Stimulated activated CD8-positive, alpha-beta memory T cell treated with anti-CD3 and anti-CD28 coated beads, Interleukin-7, amount 100 ng/mL, for 4 hours (primary cell): ENCODE results near the gene ITIH3.

Experiments
- DNase-seq, 2 donors: peaks; one replicate each; pipeline ENCODE4 v3.0.0-alpha.2; 2020; ENCODE audit warnings: low read depth in 2 of 2

The ITIH3 gene

DNA sequence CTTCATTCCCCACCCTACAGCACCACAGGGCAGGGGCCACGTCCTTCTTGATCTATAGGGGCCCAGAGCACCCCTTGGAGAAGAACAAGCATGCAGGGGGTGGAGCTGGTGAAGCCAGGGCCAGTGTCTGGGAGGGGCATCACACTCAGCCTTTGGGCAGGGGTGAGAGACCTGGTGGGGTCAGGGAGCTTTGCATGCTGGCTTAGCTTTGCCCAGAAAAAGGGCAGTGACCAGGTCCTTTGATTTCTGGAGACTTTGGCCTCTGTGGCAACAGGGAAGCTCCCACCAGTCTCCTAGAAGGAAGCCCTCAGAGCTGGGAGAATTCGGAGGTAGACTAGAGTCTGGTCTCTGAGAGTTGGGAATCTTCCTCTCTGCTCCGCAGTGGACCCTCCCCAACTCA is 34.9 kb downstream of the ITIH3 start:
- DNase-seq: no peak

DNA sequence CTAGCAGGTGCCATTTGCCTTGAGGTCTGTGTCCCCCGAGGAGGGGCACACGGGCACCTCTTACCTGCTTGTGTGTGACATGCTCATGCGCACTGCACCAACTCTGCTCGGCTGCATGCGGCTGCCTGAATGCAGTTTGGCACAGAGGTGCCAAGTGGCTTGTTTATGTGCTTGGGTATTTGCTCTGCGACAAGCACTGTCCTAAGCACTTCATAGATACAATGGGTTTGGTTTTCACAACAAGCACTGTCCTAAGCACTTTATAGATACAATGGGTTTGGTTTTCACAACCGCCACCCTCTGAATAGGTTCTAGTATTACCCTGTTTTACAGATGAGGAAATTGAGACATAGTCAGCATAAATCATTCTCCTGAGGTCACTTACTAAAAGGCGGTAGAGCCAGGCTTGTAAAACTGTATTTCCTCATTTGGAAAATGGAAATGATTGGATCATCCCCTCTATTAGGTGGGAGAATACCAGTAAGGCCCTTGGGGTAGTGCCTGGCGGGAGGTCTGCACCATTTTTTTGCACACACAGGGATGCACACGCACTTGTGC is 35.4 kb downstream of the ITIH3 start:
- no peak for DNase-seq

DNA sequence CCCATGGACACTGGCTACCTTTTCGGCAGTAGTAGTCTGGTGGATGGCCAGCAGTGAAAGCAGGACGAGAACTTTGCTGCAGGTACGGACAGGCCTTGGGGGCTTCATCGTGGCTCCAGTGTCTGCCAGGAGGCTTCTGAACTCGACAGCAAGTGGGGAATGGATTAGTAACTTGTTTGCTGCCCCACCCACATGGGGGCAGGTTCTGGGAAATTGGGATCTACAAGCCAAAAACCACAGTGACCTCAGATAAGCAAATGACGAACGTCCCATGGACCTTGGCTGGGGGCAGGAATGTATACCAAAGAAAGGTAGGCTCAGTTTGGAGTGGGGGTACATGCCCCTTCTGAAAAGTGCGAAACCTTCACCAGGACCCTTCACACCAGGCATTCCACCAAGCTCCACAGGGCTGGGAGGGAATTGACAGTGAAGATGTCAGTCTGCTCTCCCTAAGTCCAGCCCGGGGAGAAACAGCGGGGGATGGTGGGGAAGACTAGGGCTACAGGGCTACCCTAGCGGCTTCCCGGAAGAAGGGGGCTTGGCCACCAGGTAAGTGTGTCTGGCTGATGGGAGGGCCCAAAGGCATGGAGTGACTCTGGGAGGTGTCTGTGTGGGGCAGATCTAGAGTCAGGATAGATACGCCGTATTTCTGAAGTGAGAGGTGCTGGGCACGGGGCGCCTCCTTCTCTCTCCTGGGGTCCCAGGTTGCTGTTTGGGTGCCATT is 36.1 kb downstream of the ITIH3 start, which contains the start of gene ITIH4:
Gene ITIH4 (minus strand): TSS at position 138 of the 724 bp plus-strand sequence. CDS start 30 bp downstream, at position 108.
- DNase-seq: no peak

DNA sequence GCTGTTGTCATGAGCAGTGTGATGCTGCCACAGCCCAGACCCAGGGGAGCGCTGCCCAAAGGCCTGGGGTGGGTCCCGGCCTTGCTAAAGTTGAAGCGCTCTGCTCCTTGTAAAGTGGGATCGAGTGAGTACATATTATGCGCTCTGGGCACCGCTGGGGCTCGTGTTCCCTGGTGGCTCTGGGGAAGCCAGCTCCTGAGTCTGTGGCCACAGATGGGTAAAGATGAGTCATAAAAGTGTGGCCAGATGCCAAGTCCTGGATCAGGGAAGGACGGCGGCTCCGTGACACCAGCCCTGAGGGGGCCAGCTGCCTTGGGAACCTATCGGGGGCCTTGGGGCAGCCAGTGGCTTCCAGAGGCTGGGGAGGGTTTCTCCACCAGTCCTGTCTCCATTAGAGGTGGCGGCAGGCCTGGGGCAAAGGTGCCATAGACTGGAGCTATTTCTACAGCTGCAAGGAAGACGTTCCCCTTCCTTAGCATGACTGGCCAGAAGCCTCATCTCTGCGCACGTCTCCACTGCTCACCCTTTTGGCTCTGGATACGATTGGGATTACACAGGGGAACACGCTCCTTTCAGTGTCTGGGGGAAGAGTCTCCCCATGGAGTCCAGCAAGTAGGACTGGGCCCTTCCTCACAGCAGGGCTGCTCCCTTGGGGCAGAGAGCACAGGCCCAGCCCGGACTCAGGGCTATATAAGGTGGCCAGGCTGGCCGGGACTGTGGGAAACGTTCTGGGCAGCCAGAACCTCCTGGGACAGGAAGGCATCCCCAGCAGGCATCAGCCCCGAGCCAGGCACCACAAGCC is 37.1 kb downstream of the ITIH3 start:
- DNase-seq: no peak

DNA sequence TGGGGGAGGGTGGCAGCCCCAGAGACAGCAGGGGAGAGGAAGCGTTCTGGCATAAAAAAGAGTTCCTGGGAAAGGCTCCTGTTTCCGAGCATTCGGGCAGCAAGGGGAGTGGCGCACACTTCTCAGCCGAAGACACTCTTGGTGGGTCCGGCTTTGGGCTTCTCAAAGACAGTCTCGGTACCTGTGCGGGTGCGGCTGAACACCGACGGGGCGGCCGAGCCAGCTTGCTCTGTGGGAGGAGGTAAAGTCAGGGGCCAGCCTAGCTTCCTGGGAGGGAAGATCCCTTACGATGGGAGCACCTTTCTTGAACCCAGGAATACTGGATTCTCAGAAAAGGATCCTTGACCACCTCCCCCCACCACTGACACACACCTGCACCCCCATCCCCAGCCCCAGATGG is 38.6 kb downstream of the ITIH3 start:
- no peak for DNase-seq

DNA sequence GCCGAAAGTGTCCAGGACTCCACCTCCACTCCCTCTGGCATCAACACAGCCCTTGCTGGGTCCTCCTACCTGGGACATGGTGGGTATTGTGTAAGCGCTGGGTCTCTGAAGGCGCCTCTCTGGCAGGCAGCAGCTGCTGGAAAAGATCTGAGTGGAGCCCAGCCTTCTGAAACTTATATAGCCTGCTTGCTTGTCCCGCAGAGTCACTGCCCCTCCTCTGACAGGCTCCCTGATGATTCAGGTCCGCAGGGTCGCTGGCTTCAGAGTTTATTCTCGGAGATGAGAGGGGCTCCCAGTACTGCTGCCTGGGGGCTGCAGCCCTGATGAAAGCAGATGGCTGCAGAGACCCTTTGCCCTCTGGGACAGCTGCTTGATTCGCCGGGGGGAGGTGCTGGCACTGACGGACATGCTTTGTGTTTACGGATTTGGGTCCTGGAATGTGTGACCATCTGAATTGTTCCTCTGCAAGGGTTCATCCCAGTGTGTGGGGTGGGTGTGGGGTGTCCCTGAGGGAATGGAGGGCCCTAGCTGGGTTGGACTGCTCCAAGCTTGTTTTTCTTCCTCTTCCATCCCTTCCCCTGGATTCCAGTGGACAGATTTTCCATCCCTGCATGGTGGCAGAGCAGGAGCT is 40.4 kb downstream of the ITIH3 start, which contains the start of gene MUSTN1:
Gene MUSTN1 (minus strand): TSS at position 149 of the 631 bp plus-strand sequence. CDS start 71 bp downstream, at position 78.
- no peak for DNase-seq

DNA sequence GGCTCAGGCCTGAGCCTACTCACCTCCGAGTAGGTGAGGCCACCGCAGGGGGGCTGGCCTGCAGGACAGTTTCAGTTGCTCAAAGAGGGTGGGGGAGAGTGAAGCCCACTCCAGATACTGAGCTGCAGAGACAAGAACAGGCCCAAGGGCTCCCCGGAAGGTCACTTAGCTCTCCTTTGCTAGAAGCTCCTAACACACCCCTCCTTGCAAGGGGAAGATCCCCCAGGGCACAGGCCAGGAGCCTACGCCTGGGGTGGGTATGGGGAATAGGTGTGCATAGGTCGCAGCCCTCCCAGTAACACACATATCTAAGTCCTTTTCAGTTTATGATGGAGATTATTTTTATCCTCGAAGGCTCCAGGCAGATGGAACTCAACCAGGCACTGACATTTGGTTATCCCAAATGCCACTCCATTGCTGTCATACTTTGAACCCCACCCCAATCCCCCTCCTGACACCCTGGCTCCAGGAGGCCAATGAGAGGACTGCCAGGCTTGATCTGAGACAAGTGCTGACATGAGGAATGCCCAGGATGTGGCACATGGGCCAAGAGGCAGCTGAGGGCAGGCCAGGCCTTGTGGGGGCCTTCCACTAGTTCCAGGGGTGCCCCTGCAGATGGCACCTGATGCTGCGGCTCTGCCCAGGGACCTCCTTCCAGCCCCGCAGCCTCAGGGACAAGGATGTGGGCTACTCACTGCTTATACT is 41.3 kb downstream of the ITIH3 start:
- DNase-seq: no peak

DNA sequence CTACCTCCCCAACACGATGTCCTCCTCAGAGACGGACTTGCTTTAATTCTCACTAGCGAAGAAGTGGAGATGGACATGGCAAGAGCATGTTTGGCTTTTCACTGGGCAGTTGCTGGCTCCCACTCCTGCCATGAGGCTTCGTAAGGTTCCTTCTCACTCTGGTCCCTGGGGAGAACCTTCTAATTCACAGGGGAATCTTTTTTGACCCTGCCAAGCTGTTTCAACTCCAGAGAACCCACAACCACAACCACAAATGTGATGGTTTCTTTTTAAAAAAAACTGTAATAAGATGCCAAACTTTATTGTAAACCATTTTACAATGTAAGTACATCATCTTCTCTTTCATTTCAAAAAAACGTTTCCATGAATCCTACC is 41.9 kb downstream of the ITIH3 start:
- DNase-seq: no peak

DNA sequence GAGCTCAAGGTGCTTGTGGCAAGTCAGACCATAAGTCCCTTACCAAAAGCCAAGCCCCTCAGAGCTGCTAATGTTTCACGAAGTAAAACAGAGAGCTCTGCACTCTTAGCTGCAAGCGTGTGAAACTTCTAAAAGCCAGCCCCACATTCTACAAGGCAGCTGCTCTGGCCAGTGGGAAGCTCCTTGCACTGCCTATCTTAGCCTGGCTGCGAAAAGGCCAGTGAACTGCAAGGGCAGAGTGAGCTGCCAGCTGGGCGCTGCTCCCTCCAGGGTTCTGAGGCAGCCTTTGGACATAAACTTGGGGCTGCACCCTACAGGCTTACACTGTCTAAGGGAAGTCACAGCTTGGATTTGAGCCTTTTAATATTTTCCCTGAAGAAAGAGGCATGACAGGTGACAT is 42.4 kb downstream of the ITIH3 start:
- no peak for DNase-seq

DNA sequence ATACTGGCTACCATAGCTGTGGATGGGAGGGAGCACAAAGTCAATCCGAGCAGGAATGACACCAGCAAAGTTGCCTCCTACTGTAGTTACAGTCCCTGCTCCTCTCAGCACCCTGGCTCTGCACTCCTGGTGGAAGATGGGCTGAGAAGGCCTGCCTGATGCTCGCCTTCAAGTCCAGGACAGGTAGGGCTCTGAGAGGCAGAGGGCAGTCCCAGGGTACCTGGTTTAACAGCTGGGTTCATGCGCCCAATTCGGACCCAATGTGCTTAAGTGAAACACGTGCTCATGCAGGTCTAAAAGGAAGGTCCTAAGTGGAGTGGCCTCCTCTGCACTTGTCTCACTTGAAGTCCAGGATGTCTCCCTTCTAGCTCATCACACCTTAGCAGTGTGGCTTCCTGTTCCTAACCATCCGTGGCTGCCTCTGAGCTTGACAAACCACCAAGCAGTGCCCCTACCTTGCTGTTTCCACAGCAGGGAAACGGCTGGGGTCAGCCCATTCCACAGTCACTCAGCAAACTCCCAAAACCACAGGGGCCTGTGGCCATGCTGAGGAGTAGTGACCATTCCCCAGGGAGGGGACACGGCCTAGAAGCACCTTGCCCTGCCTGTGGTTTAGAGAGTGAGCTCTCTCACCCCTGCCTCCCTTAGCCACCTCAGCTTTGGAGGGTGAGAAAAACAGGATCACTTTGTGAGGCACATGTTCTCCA is 44.1 kb downstream of the ITIH3 start:
- no peak for DNase-seq

DNA sequence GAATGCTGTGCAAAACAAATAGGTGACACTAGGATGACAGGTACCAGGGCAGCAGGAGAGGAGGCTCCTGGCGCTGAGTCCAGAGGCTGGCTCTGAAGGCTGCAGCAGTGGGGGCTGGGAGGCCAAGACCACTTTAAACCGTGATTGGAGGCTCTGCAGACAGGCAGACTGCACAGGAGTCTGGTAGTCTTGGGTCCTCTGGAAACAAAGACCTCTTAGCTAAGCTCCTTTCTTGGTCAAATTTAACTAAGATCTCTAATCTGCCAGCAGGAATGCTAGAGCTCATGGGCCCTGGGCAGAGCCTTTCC is 44.6 kb downstream of the ITIH3 start:
- no peak for DNase-seq

DNA sequence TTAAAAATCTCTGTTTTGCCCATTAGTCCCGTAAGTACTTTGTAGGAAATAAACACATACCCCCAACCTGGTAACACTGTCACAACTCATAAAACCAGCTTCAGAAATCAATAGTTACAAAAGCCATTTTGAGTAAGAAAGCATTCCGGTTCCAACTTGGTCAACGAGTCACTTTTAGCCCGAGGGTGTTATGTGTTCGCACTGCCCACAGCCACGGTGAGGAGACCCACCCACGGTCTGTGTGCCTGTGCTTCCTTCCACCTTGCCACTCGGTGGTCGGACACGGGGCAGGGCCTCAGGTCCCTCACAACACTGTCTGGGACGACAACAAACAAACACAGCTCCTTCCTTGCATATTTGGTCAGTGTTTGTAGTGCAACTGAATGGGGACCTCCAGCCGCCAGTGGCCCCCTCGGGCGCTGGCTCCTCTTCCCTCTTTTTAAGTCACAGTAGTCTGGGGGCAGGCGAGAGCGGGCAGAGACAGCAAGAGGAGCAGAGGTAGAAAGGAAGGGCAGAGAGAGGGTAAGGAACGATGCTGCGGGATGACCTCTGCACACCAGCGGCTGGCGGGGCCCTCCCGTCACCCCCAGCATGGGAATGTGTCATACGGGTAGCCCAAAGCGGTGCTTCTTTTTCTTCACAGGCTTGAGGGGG is 45.4 kb downstream of the ITIH3 start:
- DNase-seq: no peak

DNA sequence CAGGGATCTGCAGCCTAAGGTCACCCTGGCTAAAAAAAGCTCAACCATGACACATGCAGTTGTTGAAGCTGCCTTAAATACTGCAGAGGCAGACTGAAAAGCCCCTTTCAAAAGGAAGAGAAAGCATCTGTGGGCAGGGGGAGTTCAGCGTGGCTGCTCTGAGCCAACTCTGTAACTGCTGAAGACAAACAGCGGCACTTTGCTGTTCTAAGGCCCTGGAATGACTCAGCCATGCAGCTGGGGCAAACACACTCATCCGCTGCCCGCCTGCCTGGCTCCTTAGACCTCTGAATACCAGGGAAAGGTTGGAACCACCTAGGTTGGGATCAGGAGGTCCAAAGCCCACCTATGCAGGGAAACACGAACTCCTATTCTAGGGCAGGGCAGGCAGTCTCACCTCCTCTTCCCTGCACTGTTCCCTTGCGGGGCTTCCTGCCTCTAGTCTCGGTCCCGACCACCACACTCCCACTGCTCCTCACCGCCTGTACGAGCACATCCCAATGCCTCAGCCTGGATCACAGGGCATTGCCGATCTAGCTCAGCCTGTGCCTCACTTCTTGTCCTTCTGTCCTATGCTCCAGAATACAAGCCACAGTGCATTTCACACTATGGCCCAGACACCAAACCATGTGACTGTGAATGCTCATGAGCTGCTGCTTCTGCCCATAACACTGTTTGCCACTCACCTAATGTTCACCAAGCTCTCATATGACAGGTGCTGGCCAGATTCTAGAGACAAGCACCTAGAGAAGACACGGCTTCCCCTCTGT is 46.8 kb downstream of the ITIH3 start:
- DNase-seq: no peak

DNA sequence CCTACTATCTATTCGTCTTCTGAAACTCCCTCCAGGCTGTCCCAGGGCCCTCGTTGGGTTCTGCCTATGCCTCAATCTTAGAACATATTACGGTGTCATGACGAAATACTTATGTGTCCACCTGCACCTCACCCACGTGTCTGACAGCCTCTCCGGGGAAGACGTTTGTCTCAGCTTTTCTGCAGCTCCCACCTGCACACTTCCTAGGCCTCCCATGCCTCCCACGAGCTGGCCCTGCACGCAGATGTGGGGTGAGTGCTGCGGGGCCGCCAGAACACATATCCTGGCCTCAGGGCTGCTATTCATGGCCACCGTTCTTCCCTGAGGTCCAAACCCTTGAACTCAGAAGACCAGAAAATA is 47.4 kb downstream of the ITIH3 start:
- DNase-seq: no peak

DNA sequence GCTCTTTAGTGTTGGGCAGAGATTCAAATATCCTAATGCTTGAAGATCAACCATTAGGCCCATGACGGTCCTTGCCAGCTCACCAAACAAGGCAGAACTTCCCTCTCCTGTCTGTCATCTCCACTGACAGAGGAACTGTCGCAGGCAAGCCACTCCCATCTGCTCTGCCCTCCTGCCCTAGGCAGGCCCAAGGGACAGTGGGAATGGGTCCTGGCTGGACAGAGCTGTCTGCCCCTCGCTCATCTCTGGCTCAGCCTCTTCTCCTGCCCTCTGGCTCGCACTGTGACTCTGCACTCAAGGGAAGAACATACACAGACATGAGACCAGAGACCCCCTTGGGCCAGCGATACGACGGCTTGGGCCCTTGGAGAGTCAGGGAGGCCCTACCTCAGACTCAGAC is 47.8 kb downstream of the ITIH3 start:
- DNase-seq: no peak

DNA sequence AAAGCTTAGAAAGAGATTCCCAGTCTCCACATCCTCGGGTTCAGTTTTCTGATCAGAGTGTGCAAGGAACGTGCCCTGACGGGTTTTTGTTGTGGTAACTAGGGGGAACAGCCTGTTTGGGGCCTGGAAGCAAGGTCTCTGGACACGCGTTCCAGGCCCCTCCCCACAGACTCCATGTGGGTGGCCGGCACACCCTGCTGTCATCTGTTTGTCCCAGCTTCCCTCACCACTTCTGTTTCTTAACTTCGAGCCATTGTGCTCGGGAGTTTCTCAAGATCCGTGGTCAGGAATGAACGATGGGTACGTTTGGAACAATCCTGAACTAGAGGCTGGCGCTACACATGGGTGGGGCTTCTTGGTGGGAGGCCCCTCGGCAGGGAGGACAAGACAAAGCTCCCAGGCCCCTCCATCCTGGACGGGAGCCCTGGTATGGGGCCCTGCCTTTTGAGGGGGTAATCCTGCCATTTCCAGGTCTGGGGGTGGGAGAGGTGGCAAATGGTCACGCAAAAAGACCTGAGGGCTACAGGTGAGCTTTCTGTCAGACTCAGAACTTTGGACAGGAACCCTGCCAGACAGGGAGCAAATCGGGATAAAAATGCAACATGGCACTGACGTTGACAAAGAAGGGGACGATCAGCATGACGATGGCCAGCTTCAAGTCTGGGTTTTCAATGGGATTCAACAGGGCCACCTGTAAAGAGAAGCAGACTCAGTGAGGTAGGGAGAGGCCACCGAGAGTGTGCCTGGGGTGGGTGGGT is 48.7 kb downstream of the ITIH3 start:
- no peak for DNase-seq

DNA sequence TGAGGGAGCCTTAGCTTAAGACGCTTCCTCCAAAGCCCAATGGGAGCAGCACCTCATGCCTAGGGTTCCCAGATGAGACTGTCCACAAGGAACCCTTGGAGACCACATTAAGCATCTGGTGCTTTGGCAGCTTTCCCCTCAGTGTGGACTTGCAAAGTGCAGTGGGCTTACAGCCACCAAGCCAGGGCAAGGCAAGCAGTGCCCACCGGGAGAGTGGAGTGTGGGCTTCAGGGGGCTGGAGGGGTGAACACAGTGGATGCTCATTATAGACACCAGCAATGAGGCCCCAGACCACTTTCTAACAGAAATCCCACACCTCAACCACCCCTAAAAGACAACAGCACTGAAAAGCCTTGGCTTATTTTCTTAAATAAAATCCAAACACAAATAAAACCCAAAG is 49.3 kb downstream of the ITIH3 start:
- no peak for DNase-seq

DNA sequence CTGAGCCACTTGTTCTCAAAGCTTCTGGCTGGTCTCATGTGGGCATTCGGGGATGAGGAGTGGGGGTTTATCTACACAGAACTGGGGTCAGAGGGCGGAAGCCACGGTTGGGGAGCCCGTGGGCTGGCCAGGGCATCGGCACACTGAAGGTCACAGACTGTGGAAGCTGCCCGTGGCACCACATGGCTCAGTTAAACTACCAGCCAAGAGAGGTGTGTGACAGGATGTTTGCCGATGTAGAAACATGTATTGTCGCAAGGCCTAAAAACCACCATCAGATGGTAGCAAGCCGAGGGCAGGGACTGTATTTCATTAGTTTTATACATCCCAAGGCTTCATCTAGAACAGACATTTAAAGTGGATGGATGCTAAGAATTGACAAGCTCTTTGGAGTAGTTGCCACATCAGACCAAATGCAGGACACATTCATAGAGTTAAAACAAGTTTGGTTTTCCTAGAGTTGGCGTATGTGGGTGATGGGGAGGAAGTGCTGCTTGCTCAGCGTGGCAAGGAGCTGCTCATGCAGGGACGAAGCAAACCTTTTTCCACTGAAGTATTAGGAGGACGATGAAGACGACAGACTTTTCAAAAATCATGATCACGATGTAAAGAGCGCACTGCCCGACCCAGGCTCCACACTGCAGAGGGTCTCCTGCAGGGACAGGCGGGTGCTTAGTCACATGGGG is 49.8 kb downstream of the ITIH3 start:
- DNase-seq: no peak

DNA sequence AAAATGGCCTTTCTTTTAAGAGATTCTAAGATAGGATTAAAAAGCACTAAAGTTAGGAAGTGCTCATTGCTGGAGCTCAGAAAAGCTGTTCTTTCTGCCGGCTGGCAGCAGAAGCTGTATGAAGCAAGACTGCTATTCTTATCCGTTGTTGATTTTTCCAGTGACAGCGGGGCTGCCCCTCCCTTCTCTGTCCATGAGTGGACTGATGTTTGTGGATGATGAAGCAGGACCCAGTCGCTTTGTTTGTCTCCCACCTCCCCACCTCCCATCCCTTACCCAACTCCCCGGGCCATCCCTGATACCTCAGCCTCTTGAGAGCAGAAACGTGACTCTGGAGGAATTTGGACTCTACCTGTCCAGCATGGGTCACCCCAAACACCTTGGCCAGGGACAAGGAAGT is 50.6 kb downstream of the ITIH3 start:
- no peak for DNase-seq
